GM18505 (cell line): Measurements from ENCODE around the gene TUBB3.
A peak's percentile ranks its signal among the peaks of the same experiment; 100 is the strongest.
"Not testable (repeated sequence)": the region's sequence is repeated elsewhere in the genome, so short reads cannot be mapped to it uniquely, and the experiment has no call there.

ENCODE experiments used
- ATAC-seq: cut with Tn5 transposase; IDR thresholded peaks from one replicate; pipeline ENCODE4 v1.9.1; 2021; ENCODE audit not compliant: unreplicated experiment
- POLR2A ChIP-seq: IDR thresholded peaks from 4 replicates; pipeline ENCODE4 v1.6.1; 2011; ENCODE audit warnings: borderline replicate concordance; ENCODE audit not compliant: insufficient read depth, insufficient read length; ENCODE audit errors: extremely low read depth

TUBB3 gene

GRCh38 chr16:89966756-89967155 is 43.6 kb downstream of the TUBB3 start:
- TF ChIP-seq POLR2A, result no peak
- ATAC-seq, result no peak

DNA sequence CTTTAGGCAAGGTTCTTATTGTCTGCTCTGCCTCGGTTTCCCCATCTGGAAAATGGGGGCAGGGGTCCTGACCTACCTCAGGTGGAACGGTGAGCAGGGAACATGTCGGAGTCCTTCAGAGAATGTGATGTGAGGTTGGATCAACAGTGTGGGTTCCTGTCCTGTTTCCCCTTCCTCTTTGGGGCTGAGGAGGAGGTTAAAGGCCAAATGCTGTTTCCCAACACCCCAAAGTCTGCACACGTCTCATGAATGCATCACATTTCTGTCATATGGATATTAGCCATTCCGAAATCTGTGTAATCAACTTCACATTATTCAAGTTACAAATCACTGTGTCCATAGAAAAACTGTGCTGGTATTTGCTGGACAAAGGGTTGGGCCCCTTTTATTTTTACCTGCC is 44.3 kb downstream of the TUBB3 start:
- ATAC-seq, result not testable (repeated sequence)

DNA sequence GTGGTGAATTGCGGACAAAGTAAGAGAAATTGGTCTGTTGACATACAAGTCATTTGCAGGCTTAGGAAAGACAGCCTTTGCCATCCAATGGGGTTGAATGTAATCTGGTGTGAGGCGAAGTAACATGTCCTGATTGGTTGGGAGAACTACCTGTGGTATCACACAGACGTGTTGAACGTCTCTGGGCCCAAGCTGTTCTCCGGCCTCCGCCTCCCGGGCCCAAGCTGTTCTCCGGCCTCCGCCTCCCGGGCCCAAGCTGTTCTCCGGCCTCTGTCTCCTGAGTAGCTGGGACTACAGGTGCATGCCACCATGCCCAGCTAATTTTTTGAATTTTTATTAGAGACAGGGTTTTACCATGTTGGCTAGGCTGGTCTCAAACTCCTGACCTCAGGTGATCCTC is 44.9 kb downstream of the TUBB3 start:
- not testable (repeated sequence) for ATAC-seq

- no peak for ATAC-seq
- no peak for TF ChIP-seq POLR2A
These were observed 46.7 kb downstream of the TUBB3 start for GRCh38 chr16:89969741-89970410.

DNA sequence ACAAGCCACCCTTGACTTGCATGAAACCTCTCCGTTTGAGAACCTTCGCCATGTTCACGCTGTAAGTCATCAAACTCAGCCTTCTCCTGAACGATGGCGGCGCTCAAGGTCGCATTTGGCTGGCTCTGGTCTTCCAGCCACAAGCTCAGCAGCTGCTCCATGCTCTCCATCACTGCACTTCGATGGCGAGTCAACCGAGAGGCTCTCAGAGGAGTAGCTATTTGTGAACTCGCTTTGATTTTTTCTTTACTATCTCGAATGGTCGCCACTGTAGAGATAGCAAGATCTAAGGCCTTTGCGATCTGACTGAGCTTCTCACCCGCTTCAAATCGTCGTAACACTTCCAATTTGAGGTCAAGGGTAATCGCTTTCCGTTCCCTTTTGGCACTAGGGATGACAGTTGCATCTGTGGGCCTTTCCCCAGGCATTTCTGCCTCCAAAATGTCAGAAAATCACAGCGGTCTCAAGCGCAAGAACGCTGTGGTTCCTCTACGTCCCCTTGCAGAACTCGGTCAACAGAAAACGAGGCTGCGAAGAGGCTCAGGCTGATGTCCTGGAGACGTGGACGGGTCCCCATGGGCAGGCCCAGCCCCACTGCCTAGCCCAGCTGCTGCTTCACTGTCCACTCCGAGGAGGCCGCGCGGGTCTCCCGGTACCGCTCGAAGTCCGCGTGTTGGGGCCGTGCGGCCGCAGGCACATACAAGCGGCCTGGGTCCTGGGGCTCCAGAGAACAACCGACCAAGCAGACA is 48.5 kb downstream of the TUBB3 start:
- TF ChIP-seq POLR2A, result no peak
- no peak for ATAC-seq

- peak; percentile 80 for ATAC-seq
- peak; percentile 96 for TF ChIP-seq POLR2A
These were observed 49.4 kb downstream of the TUBB3 start for GRCh38 chr16:89972244-89973234.

DNA sequence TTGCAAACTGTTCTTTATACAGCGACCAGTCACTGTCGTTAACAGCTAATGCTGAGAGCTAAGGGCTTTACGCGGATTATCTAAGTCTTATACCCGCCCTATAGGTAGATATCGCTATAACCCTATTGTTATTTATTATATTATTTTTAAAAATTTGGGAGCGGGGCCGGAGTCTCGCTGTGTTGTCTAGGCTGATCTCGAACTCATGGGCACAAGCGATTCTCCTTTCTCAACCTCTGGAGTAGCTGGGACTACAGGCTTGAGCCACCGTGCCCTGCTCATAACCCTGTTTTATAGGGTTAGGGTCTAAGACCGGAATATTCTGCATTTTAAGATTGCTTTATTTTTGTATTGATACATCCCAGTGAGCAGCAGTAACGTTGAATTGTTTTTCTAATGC is 50.1 kb downstream of the TUBB3 start:
- no peak for ATAC-seq
- no peak for TF ChIP-seq POLR2A

DNA sequence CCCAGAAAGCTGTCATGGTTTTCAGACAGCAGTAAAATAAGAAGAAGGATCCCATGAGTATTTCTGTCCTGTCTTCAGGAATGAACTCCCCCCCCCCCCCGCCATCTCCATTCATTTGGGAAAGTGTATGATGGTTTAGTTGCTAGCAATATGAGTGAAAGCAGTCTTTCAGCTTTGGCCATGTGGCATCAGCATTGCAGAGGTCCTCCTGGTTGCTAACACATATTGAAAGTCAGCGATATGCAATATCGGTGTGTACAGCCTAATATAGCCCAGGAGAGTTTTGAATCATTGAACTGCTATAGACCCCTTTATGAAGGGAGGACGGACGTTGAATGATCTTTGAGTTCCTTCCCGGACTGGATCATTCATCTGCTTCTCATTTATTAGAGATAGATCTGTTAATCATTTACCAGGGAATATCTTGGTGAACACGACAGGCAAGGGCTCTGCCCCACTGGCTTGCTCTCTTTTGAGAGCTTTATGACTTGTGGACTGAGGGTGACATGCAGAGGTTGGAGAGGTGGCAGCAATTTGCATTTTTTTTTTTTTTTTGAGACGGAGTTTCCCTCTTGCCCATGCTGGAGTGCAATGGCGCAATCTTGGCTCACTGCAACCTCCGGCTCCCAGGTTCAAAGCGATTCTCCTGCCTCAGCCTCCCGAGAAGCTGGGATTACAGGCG is 50.7 kb downstream of the TUBB3 start:
- ATAC-seq, result no peak
- no peak for TF ChIP-seq POLR2A

- TF ChIP-seq POLR2A, result no peak
- ATAC-seq, result no peak
These were observed 51.7 kb downstream of the TUBB3 start for GRCh38 chr16:89974870-89975269.

DNA sequence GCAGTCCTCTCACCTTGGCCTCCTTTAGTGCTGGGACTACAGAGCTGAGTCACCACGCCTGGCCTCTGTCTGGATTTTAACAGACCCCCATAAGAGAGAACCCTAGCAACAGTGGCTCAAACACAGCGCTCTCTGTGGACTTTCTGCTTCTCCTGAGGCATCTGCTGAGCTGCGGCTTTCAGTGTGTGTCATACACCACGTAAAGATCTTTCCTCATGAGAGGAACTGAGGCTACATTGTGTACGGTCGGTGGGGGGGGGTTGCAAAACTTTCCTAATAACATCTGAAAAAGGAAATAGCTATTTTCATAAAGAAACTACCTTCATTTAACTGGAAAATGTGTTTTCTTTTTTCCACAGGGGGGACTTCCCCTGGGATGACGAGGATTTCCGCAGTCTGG is 58.3 kb downstream of the TUBB3 start:
- no peak for TF ChIP-seq POLR2A
- ATAC-seq, result peak; percentile 65

DNA sequence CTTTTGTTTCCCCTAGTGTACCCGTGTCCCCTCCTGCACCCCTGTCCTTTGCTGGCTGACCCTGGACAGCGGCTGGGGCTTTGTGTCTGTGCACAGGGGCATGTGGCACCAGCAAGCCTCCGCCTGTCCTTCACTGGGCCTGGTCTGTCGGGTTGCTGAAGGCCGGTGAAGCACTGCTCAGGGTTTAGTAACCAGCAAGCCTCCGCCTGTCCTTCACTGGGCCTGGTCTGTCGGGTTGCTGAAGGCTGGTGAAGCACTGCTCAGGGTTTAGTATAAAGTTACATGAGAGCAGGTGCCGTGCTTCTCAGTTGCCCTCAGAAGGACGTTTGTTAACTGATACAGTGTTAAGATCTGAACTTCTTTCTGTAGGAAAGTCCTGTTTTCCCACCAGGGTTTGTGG is 59.2 kb downstream of the TUBB3 start:
- TF ChIP-seq POLR2A, result no peak
- no peak for ATAC-seq

GRCh38 chr16:89983536-89983935 is 60.4 kb downstream of the TUBB3 start:
- ATAC-seq, result no peak
- TF ChIP-seq POLR2A, result no peak

- no peak for ATAC-seq
- no peak for TF ChIP-seq POLR2A
These were observed 61.1 kb downstream of the TUBB3 start for GRCh38 chr16:89984216-89984615.
